K562 (cell line): ENCODE data around the gene GABPB1. TPM values are rescaled to one million over a fixed set of nuclear protein-coding genes. Genes with fewer than 3 reads are reported as not detected.

Experiments
- BHLHE40 ChIP-seq: IDR thresholded peaks from 2 replicates; pipeline ENCODE4 v1.6.1; 2011; ENCODE audit warnings: low read length, improper control_type of control experiment
- CBFA2T2 ChIP-seq: fragments of 450-650 bp; conservative IDR thresholded peaks from 2 replicates; pipeline ENCODE4 v1.6.1; 2017; ENCODE audit warnings: mild to moderate bottlenecking
- CLOCK ChIP-seq: fragments of 250-450 bp; sonication (Bioruptor Pico); IDR thresholded peaks from 2 replicates; pipeline ENCODE4 v1.4.0; 2020; ENCODE audit warnings: mild to moderate bottlenecking, moderate library complexity, borderline replicate concordance
- CREB1 ChIP-seq, 2 experiments: sonication (generic) in 1 of 2; formaldehyde crosslinking in 1 of 2; IDR thresholded peaks; 2 replicates each; pipeline versions ENCODE4 v1.6.1 to v1.8.0; 2012 to 2022; ENCODE audit warnings: inconsistent platforms in 1 of 2, mild to moderate bottlenecking in 1 of 2, missing genetic modification reagents in 1 of 2, moderate library complexity in 1 of 2
- CREB3 ChIP-seq: fragments of 450-650 bp; conservative IDR thresholded peaks from 2 replicates; pipeline ENCODE4 v1.6.1; 2016; ENCODE audit warnings: missing genetic modification characterization, low read depth, mild to moderate bottlenecking, missing compliant biosample characterization, moderate library complexity
- ELF2 ChIP-seq: fragments of 250-450 bp; sonication (Bioruptor Pico); IDR thresholded peaks from 2 replicates; pipeline ENCODE4 v1.5.0; 2021; ENCODE audit warnings: mild to moderate bottlenecking
- GTF2E2 ChIP-seq: fragments of 200-800 bp; sonication (Bioruptor generic); IDR thresholded peaks from 2 replicates; pipeline ENCODE4 v1.6.1; 2016; ENCODE audit warnings: missing genetic modification characterization, missing compliant biosample characterization
- GTF2F1 ChIP-seq: IDR thresholded peaks from 2 replicates; pipeline ENCODE4 v1.6.1; 2011; ENCODE audit warnings: low read depth, low read length, improper control_type of control experiment
- HMBOX1 ChIP-seq: sonication (generic); IDR thresholded peaks from 2 replicates; pipeline ENCODE4 v1.6.1; 2016
- KLF6 ChIP-seq: fragments of 250-450 bp; sonication (Bioruptor Pico); IDR thresholded peaks from 2 replicates; pipeline ENCODE4 v1.4.0; 2020; ENCODE audit warnings: mild to moderate bottlenecking, moderate library complexity, borderline replicate concordance
- L3MBTL2 ChIP-seq: fragments of 450-650 bp; IDR thresholded peaks from 2 replicates; pipeline ENCODE4 v1.6.1; 2016; ENCODE audit warnings: mild to moderate bottlenecking, moderate library complexity
- MYC ChIP-seq, 2 experiments: fragments of 250-450 bp in 1 of 2; sonication (Bioruptor Pico) in 1 of 2; IDR thresholded peaks; 2 replicates each; pipeline versions ENCODE4 v1.5.1 to v1.6.1; 2012 to 2021; ENCODE audit warnings: low read depth in 2 of 2, borderline replicate concordance in 1 of 2, improper control_type of control experiment in 1 of 2, low read length in 1 of 2, mild to moderate bottlenecking in 1 of 2, moderate library complexity in 1 of 2
- NCOA2 ChIP-seq, 2 experiments: fragments of 450-650 bp; IDR thresholded peaks; 2 replicates each; pipeline ENCODE4 v1.6.1; 2018; ENCODE audit warnings: mild to moderate bottlenecking in 2 of 2, moderate library complexity in 1 of 2; ENCODE audit not compliant: partially characterized antibody in 2 of 2
- NCOA4 ChIP-seq: fragments of 450-650 bp; IDR thresholded peaks from 2 replicates; pipeline ENCODE4 v1.6.1; 2018; ENCODE audit warnings: mild to moderate bottlenecking; ENCODE audit not compliant: partially characterized antibody
- PURB ChIP-seq: sonication (generic); formaldehyde crosslinking; IDR thresholded peaks from 2 replicates; pipeline ENCODE4 v1.9.0; 2021; ENCODE audit warnings: low read depth, mild to moderate bottlenecking, missing genetic modification reagents
- RFX7 ChIP-seq: fragments of 250-450 bp; sonication (Bioruptor Pico); IDR thresholded peaks from 2 replicates; pipeline ENCODE4 v1.5.1; 2021; ENCODE audit warnings: mild to moderate bottlenecking
- SRSF3 ChIP-seq: fragments of 200-400 bp; formaldehyde crosslinking; IDR thresholded peaks from 2 replicates; pipeline ENCODE4 v1.6.1; 2016; ENCODE audit warnings: mild to moderate bottlenecking, low read length, moderate library complexity; ENCODE audit not compliant: insufficient read depth
- TFE3 ChIP-seq: fragments of 450-650 bp; formaldehyde crosslinking; IDR thresholded peaks from 2 replicates; pipeline ENCODE4 v1.4.0; 2020; ENCODE audit warnings: mild to moderate bottlenecking, mixed read lengths
- YBX1 ChIP-seq: fragments of 450-650 bp; IDR thresholded peaks from 2 replicates; pipeline ENCODE4 v1.7.1; 2016; ENCODE audit warnings: mild to moderate bottlenecking
- ZC3H8 ChIP-seq: fragments of 450-650 bp; IDR thresholded peaks from 2 replicates; pipeline ENCODE4 v1.6.1; 2017
- ZNF124 ChIP-seq: sonication (generic); formaldehyde crosslinking; IDR thresholded peaks from 2 replicates; pipeline ENCODE4 v1.8.1; 2022; ENCODE audit warnings: missing genetic modification reagents
- ZNF134 ChIP-seq: fragments of 250-450 bp; sonication (Bioruptor Pico); conservative IDR thresholded peaks from 2 replicates; pipeline ENCODE4 v1.4.0; 2020
- polyA plus RNA-seq, 8 experiments: library from polyadenylated mRNA; depleted of rRNA in 4 of 8; stranded (reverse) in 5 of 8; unstranded in 3 of 8; fragments of >200 nt; fragmentation: Nextera tagmentation in 2 of 8; fragmentation: Illumina TruSeq in 1 of 8; extraction: Ambion mirVana in 2 of 8; extraction: Trizol in 1 of 8; gene quantifications; 2 replicates each; pipeline versions ENCODE4 v1.2.1 to v1.2.3, GENCODE V29; 2011 to 2014; ENCODE audit warnings: inconsistent platforms in 1 of 8, missing spikeins in 1 of 8
- total RNA-seq, 7 experiments: library from RNA; depleted of rRNA in 6 of 7; stranded (reverse); fragments of >200 nt in 6 of 7; fragmentation: Illumina TruSeq in 2 of 7; extraction: Trizol in 2 of 7; gene quantifications; 2 replicates each; pipeline versions ENCODE4 v1.2.1 to v1.2.3, GENCODE V29; 2011 to 2021; ENCODE audit warnings: low replicate concordance in 1 of 7

The GABPB1 gene
- total and polyA plus RNA-seq, 9 of the 15 experiments (the other 6 are each of a cell fraction or from before 2014, with no cell fraction given) = 11.8 to 42.3 (median 33.2) TPM

GRCh38 chr15:50256188-50257041 lies 98.6 kb downstream of the GABPB1 start (continued):
- TF ChIP-seq CREB3 (tag) = no peak
- TF ChIP-seq GTF2E2 (tag) = 0 out of 2 replicates have a peak, but pooled peaks have one; percentile 54
- TF ChIP-seq SRSF3 = no peak
- TF ChIP-seq HMBOX1 = no peak
- no peak for TF ChIP-seq CBFA2T2
- TF ChIP-seq RFX7 = no peak
- no peak for TF ChIP-seq CREB1 (IDR thresholded peaks at IDR 0.05)
- no peak for TF ChIP-seq CREB1 (CRISPR knock-in tag; IDR thresholded peaks at IDR 0.05)
- no peak for TF ChIP-seq CLOCK (CRISPR knock-in tag)
- no peak for TF ChIP-seq NCOA2 (IDR thresholded peaks at IDR 0.05; ENCODE audit: partially characterized antibody in 2 of 2)
- no peak for TF ChIP-seq ZNF134 (CRISPR knock-in tag)
- no peak for TF ChIP-seq GTF2F1
- TF ChIP-seq NCOA4 = no peak
- no peak for TF ChIP-seq TFE3 (CRISPR knock-in tag)
- TF ChIP-seq PURB = no peak
- no peak for TF ChIP-seq ELF2
- TF ChIP-seq BHLHE40 = peak; percentile 25; the same call in 1 of the 2 replicates
- TF ChIP-seq ZNF124 (CRISPR knock-in tag) = no peak
- TF ChIP-seq KLF6 (CRISPR knock-in tag) = 0 out of 2 replicates have a peak, but pooled peaks have one; percentile 3
- no peak for TF ChIP-seq MYC (IDR thresholded peaks at IDR 0.05; ENCODE audit: low read depth, low read length)
- TF ChIP-seq MYC (CRISPR knock-in tag; IDR thresholded peaks at IDR 0.05; ENCODE audit: borderline replicate concordance, low read depth) = no peak
- no peak for TF ChIP-seq YBX1
- no peak for TF ChIP-seq ZC3H8
- TF ChIP-seq L3MBTL2 = peak; percentile 52; the same call in 1 of the 2 replicates
